Right renal pelvis (tissue), 4 donors: ENCODE data around the gene ARMCX6. TPM values are rescaled to one million over a fixed set of nuclear protein-coding genes. Genes with fewer than 3 reads are reported as not detected.
"Not testable (repeated sequence)": the region's sequence is repeated elsewhere in the genome, so short reads cannot be mapped to it uniquely, and the experiment has no call there.

Source experiments
- DNase-seq, 4 donors: peaks; one replicate each; pipeline ENCODE4 v3.0.0-alpha.2; 2013; ENCODE audit warnings: low read depth in 4 of 4, low spot score in 3 of 4, missing footprints in 1 of 4
- polyA plus RNA-seq, 4 donors: library from polyadenylated mRNA; unstranded; fragments of 120-200 nt; gene quantifications; one replicate each; pipeline ENCODE4 v1.2.1, GENCODE V29; 2013; ENCODE audit not compliant: insufficient read length in 4 of 4

Gene ARMCX6
- polyA plus RNA-seq, result 10 to 100 TPM; 79.2 to 85.2 (median 82.6) TPM

DNA sequence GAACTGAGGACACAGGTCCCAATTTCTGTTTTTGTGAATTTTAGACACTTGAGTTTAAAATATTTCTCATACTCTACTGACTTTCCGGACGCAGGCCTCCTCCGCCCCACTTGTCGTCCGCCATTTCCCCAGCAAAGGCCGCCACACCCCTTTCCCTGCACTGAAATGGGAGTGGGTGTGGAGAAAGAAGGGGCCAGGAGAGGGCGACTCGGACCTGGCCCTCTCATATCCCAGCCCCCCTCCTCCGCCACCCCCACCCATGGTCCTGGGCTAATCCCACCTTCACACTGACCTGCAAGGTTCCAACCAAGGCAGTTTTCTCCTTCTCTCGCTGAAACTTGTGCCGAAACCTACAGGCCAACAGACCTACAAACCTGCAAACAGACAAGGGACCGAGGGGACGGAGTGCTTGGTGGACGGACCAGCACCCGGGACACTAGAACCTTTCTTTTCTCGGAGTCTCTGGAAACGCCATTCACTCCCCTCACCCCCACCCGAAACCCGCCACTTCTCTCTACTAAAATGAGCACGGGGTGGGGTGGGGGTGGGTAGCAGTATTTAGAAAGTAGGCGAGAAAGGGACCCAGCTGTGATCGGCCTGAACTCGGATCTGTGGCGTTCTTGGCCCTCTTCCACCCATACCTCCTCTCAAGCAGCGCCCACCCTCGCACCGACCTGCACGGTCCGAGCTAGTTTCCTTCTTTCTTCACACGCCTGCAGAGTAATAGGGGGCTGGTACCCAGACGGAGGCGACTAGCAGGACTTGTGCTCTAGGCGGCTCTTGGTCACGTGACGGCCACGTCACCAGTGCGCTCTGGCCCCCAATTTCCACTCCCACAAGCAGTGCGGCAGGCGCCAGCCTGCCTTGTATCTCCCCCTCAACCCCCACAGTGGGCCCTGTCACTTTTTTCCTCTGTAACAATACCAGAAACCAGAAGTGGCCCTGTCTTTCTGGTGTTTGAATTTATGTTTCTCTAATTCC is at the start of gene ARMCX6:
Gene ARMCX6 (minus strand): TSS at position 790 of the 981 bp plus-strand sequence. CDS start 1,380 bp downstream, outside the sequence.
- peak in 3 of 4 donors; percentile 65 to 68 (median 68) for DNase-seq

DNA sequence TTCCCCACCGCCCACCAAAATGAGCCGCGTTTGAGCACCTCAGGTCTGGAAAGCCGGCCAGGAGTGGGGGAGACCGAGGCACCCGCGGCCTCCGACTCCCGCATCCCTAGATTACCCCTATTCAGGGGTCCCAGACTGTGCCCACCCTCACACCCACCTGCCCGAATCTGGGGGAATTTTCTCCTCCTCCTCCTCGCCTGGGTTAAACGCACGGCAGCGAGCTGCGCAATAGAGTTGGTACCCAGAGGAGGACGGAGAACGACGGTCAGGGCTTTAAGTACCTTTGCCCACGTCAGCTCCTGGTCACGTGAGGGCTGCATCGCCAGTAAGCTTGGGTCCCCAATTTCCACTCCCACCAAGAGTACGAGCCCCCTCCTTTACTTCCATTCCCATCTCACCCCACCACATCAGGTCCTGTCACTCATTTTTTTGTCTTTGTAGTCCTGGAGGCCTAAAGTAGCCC is 41.8 kb upstream of the ARMCX6 start, which contains the start of gene ARMCX2:
Gene ARMCX2 (minus strand): TSS at position 250 of the 463 bp plus-strand sequence. CDS start 2,262 bp downstream, outside the sequence.
- peak; percentile 24 to 54 (median 34) for DNase-seq

DNA sequence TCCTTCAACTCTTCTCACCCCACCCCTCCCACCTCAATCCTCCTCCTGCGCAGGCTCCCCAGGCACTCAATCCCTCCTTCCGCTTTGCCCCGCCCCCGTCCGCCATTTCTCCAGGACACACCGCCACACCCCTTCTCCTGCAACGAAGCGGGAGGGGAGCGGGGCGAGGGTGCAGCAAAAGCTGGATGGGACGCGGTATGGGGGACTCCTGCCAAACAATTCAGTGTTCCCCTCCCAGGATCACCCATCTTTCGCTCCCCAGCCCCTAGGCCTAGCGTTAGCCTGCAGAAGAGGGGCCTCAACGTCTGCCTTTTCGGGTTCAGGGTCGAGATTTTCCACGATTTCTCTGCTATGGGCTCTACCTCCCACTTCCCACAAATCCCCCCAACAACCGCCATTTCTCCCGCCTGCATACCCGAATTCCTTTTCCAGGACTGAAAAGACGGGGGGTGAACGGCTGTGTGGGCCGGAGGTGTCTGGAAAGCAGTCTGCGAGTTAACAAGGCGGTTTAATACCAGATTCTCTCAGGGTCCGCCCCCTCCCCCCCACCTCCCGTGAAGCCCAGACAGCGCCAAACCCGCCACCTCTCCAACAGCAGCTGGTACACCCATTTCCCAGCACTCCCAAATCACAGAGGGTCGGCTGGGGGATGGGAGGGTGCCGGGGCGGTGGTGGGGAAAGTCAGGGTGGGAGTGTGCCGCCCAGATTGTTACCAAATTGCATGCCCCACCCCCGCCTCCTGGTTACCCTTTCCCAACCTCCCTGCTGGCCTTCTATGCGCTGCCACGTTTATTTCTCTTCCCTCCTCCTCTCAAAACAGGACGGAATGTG is 41.1 kb upstream of the ARMCX6 start:
- DNase-seq, result peak; percentile 25 to 60 (median 32)

- no peak for DNase-seq
These were observed 39.7 kb upstream of the ARMCX6 start for GRCh38 chrX:101657495-101657894.

GRCh38 chrX:101656817-101657216 is 39.0 kb upstream of the ARMCX6 start:
- DNase-seq, result no peak

DNA sequence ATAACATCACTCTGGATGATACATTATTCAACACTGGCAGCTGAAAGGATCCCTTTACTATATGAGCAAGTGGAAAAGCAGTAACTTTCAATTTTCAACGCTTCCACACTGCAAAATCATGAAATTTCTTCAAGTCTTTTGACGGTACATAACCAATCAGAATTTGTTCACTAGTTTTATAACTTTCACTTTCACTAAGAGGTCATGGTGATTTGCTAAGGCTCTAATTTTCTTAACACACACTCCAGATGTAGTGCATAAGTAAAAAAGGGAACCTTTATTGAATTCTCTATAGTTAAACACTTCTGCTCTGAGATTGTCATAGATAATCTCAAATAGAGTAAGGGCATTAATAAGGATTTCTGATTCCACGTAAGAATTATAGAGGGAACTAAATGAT is 37.7 kb upstream of the ARMCX6 start:
- no peak for DNase-seq

DNA sequence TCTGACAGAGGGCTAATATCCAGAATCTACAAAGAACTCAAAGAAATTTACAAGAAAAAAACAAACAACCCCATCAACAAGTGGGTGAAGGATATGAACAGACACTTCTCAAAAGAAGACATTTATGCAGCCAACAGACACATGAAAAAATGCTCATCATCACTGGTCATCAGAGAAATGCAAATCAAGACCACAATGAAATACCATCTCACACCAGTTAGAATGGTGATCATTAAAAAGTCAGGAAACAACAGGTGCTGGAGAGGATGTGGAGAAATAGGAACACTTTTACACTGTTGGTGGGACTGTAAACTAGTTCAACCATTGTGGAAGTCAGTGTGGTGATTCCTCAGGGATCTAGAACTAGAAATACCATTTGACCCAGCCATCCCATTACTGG is 29.9 kb upstream of the ARMCX6 start:
- DNase-seq, result not testable (repeated sequence)

- no peak for DNase-seq
These were observed 24.3 kb upstream of the ARMCX6 start for GRCh38 chrX:101642093-101642492.

DNA sequence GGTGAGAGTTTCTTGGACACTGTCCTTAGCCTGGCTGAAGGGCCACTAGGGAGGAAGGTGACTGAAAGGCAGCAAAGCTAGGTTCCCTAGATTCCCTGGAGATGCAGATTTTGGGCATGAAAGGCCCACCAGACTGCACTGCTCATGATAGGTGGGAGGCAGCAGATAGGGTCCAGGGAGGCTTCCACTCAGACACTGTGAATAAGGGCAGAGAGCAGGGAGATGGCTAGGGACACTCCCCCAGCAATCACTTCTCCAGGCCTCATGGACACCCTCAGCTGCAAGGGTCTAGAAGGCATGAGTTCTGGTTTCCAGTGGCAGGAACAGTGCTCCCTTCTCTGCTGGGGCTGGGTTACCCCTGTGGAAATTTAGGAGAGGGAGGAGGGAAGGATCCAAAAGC is 21.8 kb upstream of the ARMCX6 start:
- no peak for DNase-seq

GRCh38 chrX:101619364-101619763 is 1.6 kb upstream of the ARMCX6 start:
- peak in 1 of 4 donors; percentile 8 for DNase-seq

DNA sequence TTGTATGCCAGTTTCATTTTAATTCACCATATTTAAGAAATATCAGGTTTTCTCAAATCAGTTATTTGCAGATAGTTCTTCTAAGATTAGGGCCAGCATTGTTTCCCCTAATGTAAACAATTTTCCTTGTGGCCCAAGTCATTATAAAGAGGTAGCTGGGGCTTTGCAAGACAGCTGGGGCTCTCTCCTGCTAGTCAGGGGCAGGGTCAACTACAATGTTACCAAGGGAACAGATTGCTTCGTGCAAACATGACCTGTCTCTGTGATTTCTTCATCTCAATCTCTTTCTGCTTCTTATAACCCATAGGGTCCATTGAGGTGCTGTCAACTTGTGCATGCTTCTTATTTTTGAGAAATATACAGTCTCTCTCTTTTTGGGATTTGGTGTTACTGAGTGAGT is 12.1 kb downstream of the ARMCX6 start:
- DNase-seq, result no peak

- no peak for DNase-seq
These were observed 12.7 kb downstream of the ARMCX6 start for GRCh38 chrX:101605146-101605545.

DNA sequence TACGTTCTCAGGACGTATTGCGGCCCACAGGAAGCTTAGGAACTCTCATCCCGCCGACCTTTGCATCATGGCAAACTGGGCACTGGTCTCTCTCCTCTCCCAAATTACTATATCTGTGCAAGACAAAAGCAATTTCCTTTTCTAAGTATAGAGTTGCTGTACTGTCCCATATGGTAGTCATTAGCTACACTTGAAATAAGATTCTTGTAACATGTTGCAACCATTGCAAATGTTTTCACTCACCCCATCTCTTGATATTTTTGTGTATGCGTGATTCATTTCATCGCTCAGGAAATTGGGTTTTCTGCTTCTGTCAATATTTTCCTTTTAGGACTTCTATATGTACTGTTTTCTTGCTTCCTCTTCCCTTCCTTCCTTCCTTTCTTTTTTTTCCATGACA is 15.7 kb downstream of the ARMCX6 start:
- DNase-seq, result no peak

DNA sequence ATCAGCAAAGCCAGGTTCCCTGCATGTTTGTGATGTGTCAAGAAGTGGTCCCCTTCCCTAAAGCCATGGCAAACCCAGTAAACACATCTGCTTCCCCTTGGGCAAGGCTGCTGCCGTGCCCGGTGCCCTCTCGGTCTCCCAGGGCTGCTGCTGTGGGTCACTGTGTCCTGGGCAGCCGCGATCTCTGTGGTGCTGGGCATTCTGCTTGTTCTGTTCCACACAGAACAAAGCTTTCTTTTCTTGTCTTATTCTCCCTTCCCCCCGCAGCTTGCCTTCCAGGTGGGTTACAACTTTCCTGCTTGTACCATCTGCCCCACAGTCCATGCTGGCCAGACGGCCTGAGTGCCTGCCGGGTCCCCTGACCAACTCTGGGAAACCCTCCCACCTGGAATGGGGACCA is 18.2 kb downstream of the ARMCX6 start:
- DNase-seq, result not testable (repeated sequence)

GRCh38 chrX:101595739-101596419 is 21.9 kb downstream of the ARMCX6 start:
- DNase-seq, result peak; percentile 35 to 61 (median 56)

Other genes starting within 250 kb of the ARMCX6 start
- gene BTK, start 231.8 kb downstream of the ARMCX6 start, polyA plus RNA-seq, result 1 to 10 TPM; 1.4 to 3.9 (median 2.1) TPM
- gene RPL36A, start 227.0 kb downstream of the ARMCX6 start, polyA plus RNA-seq, result 1,000 to 10,000 TPM in 1 of 4 donors, 100 to 1,000 TPM in 3; 919 to 1,205 (median 965) TPM
- 10 to 100 TPM; 29.8 to 31.8 (median 31.1) TPM for gene GLA, start 210.1 kb downstream of the ARMCX6 start, polyA plus RNA-seq
- 100 to 1,000 TPM; 134 to 155 (median 147) TPM for gene HNRNPH2, start 209.8 kb downstream of the ARMCX6 start, polyA plus RNA-seq
- 10 to 100 TPM; 19.0 to 24.6 (median 21.9) TPM for gene ARMCX4, start 132.5 kb downstream of the ARMCX6 start, polyA plus RNA-seq
- gene ARMCX1, start 67.5 kb downstream of the ARMCX6 start, polyA plus RNA-seq, result 10 to 100 TPM; 49.2 to 54.1 (median 52.0) TPM
- gene ARMCX3, start 5.2 kb upstream of the ARMCX6 start, polyA plus RNA-seq, result 100 to 1,000 TPM; 117 to 118 (median 118) TPM
- gene ARMCX2, start 41.9 kb upstream of the ARMCX6 start, polyA plus RNA-seq, result 100 to 1,000 TPM; 102 to 137 (median 107) TPM